H1 (cell line): ENCODE measurements around the gene FRMD5. TPM values are rescaled to one million over a fixed set of nuclear protein-coding genes. Genes with fewer than 3 reads are reported as not detected.

Experiments used
- CHD1 ChIP-seq: IDR thresholded peaks from 2 replicates; pipeline ENCODE4 v1.6.1; 2012; ENCODE audit warnings: low read depth, low read length, improper control_type of control experiment
- EP300 ChIP-seq, 2 experiments: IDR thresholded peaks; 1 replicate in 1 of 2; 2 replicates in 1 of 2; pipeline ENCODE4 v1.6.1; 2011 to 2012; ENCODE audit warnings: low read depth in 2 of 2, low read length in 2 of 2, mild to moderate bottlenecking in 2 of 2, borderline replicate concordance in 1 of 2, inconsistent platforms in 1 of 2, moderate library complexity in 1 of 2
- GTF2F1 ChIP-seq: IDR thresholded peaks from 2 replicates; pipeline ENCODE4 v1.6.1; 2012; ENCODE audit warnings: low read depth, low read length, improper control_type of control experiment, borderline replicate concordance
- KDM4A ChIP-seq: IDR thresholded peaks from one replicate; pipeline ENCODE4 v1.7.1; 2012; ENCODE audit warnings: low read depth, mild to moderate bottlenecking, moderate library complexity, low read length, inconsistent platforms; ENCODE audit not compliant: severe bottlenecking
- KDM5A ChIP-seq: fragments of 200-600 bp; IDR thresholded peaks from 2 replicates; pipeline ENCODE4 v1.7.1; 2012; ENCODE audit warnings: mild to moderate bottlenecking, low read length, inconsistent platforms, mixed read lengths
- RNF2 ChIP-seq: fragments of 200-900, 300-1000 bp; sonication (generic); IDR thresholded peaks from 2 replicates; pipeline ENCODE4 v1.7.1; 2016; ENCODE audit warnings: borderline replicate concordance, low read depth, mild to moderate bottlenecking, antibody characterized with exemption, low read length; ENCODE audit not compliant: poor library complexity, severe bottlenecking; ENCODE audit errors: missing control alignments
- SP1 ChIP-seq: IDR thresholded peaks from 2 replicates; pipeline ENCODE4 v1.6.1; 2011; ENCODE audit warnings: low read depth, low read length
- TCF12 ChIP-seq: IDR thresholded peaks from 2 replicates; pipeline ENCODE4 v1.6.1; 2011; ENCODE audit warnings: low read depth, mild to moderate bottlenecking, low read length
- polyA plus RNA-seq, 7 experiments: library from polyadenylated mRNA; depleted of rRNA in 3 of 7; stranded (reverse) in 5 of 7; unstranded in 2 of 7; fragments of >200 nt in 5 of 7; fragments of 200-250 nt in 2 of 7; gene quantifications; 1 replicate in 5 of 7; 2 replicates in 1 of 7; 4 replicates in 1 of 7; pipeline versions ENCODE4 v1.2.1 to v1.2.3, GENCODE V29; 2011 to 2013; ENCODE audit warnings: missing spikeins in 2 of 7, mixed read lengths in 2 of 7
- total RNA-seq: library from RNA; stranded (reverse); fragmentation: NEBNext Ultra II Directional; extraction: Animal tissue kit (Norgen Biotek cat#: 25700); gene quantifications from 2 replicates; pipeline ENCODE4 v1.2.1, GENCODE V29; 2021
- TF ChIP-seq, protein P1 (sequence below): fragments of 300-600 bp; sonication (generic); IDR thresholded peaks from 2 replicates; pipeline ENCODE4 v1.7.1; 2012; ENCODE audit warnings: low read length, moderate library complexity, mild to moderate bottlenecking, inconsistent platforms; ENCODE audit not compliant: insufficient replicate concordance
- TF ChIP-seq, protein P2 (sequence below): IDR thresholded peaks from 2 replicates; pipeline ENCODE4 v1.6.1; 2011; ENCODE audit warnings: low read length, improper control_type of control experiment

FRMD5 gene
- total and polyA plus RNA-seq, 2 of the 8 experiments (the other 6 are each of a cell fraction or from before 2014, with no cell fraction given), result 10.1 to 12.6 TPM

DNA sequence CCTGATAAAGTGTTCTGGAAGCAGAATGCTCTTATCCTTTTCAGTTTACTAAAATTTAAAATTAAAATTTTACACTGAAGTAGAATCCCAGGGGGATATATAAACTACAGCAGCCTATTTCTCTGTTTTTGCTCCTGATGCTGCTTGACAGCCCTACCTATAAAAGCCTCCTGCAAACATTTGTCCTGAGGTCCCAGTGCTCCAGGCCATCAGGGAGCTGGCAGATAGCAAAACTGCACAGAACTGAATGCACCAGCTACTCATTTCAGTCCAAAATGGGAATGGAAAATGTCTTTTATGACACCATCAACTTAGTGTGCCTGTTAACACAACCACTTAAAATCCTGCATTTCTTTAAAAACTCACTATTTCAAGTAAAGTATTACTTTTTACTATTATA is 50.1 kb downstream of the FRMD5 start (continued):
- TF ChIP-seq, protein P1, sequence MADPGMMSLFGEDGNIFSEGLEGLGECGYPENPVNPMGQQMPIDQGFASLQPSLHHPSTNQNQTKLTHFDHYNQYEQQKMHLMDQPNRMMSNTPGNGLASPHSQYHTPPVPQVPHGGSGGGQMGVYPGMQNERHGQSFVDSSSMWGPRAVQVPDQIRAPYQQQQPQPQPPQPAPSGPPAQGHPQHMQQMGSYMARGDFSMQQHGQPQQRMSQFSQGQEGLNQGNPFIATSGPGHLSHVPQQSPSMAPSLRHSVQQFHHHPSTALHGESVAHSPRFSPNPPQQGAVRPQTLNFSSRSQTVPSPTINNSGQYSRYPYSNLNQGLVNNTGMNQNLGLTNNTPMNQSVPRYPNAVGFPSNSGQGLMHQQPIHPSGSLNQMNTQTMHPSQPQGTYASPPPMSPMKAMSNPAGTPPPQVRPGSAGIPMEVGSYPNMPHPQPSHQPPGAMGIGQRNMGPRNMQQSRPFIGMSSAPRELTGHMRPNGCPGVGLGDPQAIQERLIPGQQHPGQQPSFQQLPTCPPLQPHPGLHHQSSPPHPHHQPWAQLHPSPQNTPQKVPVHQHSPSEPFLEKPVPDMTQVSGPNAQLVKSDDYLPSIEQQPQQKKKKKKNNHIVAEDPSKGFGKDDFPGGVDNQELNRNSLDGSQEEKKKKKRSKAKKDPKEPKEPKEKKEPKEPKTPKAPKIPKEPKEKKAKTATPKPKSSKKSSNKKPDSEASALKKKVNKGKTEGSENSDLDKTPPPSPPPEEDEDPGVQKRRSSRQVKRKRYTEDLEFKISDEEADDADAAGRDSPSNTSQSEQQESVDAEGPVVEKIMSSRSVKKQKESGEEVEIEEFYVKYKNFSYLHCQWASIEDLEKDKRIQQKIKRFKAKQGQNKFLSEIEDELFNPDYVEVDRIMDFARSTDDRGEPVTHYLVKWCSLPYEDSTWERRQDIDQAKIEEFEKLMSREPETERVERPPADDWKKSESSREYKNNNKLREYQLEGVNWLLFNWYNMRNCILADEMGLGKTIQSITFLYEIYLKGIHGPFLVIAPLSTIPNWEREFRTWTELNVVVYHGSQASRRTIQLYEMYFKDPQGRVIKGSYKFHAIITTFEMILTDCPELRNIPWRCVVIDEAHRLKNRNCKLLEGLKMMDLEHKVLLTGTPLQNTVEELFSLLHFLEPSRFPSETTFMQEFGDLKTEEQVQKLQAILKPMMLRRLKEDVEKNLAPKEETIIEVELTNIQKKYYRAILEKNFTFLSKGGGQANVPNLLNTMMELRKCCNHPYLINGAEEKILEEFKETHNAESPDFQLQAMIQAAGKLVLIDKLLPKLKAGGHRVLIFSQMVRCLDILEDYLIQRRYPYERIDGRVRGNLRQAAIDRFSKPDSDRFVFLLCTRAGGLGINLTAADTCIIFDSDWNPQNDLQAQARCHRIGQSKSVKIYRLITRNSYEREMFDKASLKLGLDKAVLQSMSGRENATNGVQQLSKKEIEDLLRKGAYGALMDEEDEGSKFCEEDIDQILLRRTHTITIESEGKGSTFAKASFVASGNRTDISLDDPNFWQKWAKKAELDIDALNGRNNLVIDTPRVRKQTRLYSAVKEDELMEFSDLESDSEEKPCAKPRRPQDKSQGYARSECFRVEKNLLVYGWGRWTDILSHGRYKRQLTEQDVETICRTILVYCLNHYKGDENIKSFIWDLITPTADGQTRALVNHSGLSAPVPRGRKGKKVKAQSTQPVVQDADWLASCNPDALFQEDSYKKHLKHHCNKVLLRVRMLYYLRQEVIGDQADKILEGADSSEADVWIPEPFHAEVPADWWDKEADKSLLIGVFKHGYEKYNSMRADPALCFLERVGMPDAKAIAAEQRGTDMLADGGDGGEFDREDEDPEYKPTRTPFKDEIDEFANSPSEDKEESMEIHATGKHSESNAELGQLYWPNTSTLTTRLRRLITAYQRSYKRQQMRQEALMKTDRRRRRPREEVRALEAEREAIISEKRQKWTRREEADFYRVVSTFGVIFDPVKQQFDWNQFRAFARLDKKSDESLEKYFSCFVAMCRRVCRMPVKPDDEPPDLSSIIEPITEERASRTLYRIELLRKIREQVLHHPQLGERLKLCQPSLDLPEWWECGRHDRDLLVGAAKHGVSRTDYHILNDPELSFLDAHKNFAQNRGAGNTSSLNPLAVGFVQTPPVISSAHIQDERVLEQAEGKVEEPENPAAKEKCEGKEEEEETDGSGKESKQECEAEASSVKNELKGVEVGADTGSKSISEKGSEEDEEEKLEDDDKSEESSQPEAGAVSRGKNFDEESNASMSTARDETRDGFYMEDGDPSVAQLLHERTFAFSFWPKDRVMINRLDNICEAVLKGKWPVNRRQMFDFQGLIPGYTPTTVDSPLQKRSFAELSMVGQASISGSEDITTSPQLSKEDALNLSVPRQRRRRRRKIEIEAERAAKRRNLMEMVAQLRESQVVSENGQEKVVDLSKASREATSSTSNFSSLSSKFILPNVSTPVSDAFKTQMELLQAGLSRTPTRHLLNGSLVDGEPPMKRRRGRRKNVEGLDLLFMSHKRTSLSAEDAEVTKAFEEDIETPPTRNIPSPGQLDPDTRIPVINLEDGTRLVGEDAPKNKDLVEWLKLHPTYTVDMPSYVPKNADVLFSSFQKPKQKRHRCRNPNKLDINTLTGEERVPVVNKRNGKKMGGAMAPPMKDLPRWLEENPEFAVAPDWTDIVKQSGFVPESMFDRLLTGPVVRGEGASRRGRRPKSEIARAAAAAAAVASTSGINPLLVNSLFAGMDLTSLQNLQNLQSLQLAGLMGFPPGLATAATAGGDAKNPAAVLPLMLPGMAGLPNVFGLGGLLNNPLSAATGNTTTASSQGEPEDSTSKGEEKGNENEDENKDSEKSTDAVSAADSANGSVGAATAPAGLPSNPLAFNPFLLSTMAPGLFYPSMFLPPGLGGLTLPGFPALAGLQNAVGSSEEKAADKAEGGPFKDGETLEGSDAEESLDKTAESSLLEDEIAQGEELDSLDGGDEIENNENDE, result no peak
- TF ChIP-seq, protein P2, sequence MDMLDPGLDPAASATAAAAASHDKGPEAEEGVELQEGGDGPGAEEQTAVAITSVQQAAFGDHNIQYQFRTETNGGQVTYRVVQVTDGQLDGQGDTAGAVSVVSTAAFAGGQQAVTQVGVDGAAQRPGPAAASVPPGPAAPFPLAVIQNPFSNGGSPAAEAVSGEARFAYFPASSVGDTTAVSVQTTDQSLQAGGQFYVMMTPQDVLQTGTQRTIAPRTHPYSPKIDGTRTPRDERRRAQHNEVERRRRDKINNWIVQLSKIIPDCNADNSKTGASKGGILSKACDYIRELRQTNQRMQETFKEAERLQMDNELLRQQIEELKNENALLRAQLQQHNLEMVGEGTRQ, result no peak
- TF ChIP-seq EP300 (IDR thresholded peaks at IDR 0.05; ENCODE audit: borderline replicate concordance in 1 of 2, low read depth in 2 of 2, low read length in 2 of 2) (no peak), CHD1 (no peak), KDM5A (no peak), RNF2 (no peak), KDM4A (no peak), TCF12 (no peak), SP1 (no peak), GTF2F1 (no peak)
- TF ChIP-seq, all 59 proteins: peak for 0
